Aorta (tissue), 5 donors: ENCODE results near the gene NXPH1. TPM values are rescaled to one million over a fixed set of nuclear protein-coding genes. Genes with fewer than 3 reads are reported as not detected.

Experiments
- ATAC-seq: fragments of 200-7000 bp; cut with Tn5 transposase; one replicate; pipeline ENCODE4 v1.9.1; 2022; ENCODE audit warnings: moderate library complexity; ENCODE audit not compliant: low FRiP score
- DNase-seq, 2 donors: peaks; one replicate each; pipeline ENCODE4 v3.0.0-alpha.2; 2020
- H3K27ac ChIP-seq, 2 donors: one replicate each; pipeline ENCODE4 v1.5.1; 2013; ENCODE audit warnings: low read length in 2 of 2, mild to moderate bottlenecking in 2 of 2, moderate library complexity in 2 of 2, control low read depth in 1 of 2, inconsistent platforms in 1 of 2, low read depth in 1 of 2
- H3K27me3 ChIP-seq, 2 donors: one replicate each; pipeline ENCODE4 v1.6.1; 2013; ENCODE audit warnings: control low read depth in 1 of 2, low read length in 1 of 2, mild to moderate bottlenecking in 1 of 2, moderate library complexity in 1 of 2; ENCODE audit not compliant: insufficient read depth in 2 of 2, control insufficient read depth in 1 of 2
- H3K36me3 ChIP-seq, 2 donors: one replicate each; pipeline ENCODE4 v1.6.1; 2013; ENCODE audit warnings: control low read depth in 1 of 2, low read length in 1 of 2, mild to moderate bottlenecking in 1 of 2; ENCODE audit not compliant: insufficient read depth in 2 of 2, control insufficient read depth in 1 of 2
- H3K4me1 ChIP-seq, 2 donors: one replicate each; pipeline ENCODE4 v1.6.1; 2013; ENCODE audit warnings: low read length in 2 of 2, control low read depth in 1 of 2, mild to moderate bottlenecking in 1 of 2, moderate library complexity in 1 of 2; ENCODE audit not compliant: insufficient read depth in 2 of 2, control insufficient read depth in 1 of 2
- H3K4me3 ChIP-seq, 2 donors: one replicate each; pipeline ENCODE4 v1.5.1; 2013; ENCODE audit warnings: low read length in 2 of 2, control low read depth in 1 of 2, mild to moderate bottlenecking in 1 of 2
- H3K9me3 ChIP-seq: one replicate; pipeline ENCODE4 v1.6.1; 2013; ENCODE audit warnings: mild to moderate bottlenecking, low read length; ENCODE audit not compliant: control insufficient read depth
- WGBS, 2 donors: extraction: QIAGEN DNeasy Blood & Tissue Kit; methylation state at CpG; one replicate each; pipeline ENCODE4 v1.1.7; 2013; 5-methylcytosine and 5-hydroxymethylcytosine counted together
- intact Hi-C, 2 donors: fragments of 100-400 bp; cut with DNase I; formaldehyde crosslinking; loops; one replicate each; pipeline versions ENCODE4 v1.14.2 to v1.15.0; 2022
- polyA plus RNA-seq, 2 donors: library from polyadenylated mRNA; stranded (reverse); fragments of 200-250 nt; gene quantifications; one replicate each; pipeline ENCODE4 v1.2.3, GENCODE V29; 2013
- total RNA-seq, 2 donors: library from RNA; stranded (reverse); fragmentation: NEBNext Ultra II Directional; extraction: Animal tissue kit (Norgen Biotek cat#: 25700); gene quantifications; one replicate each; pipeline ENCODE4 v1.2.1, GENCODE V29; 2021
- donor health status: healthy with polysubstance abuse.
- donor health status: Bipolar disorder and iron deficiency.
- donor health status: DM: no; HTN: no; CAD: no.
- donor health status: DM: no; HTN: no; CAD: no.
- donor health status: DM: yes; HTN: yes; CAD: no.

NXPH1 gene
- total and polyA plus RNA-seq, 4 donors = not detected

DNA sequence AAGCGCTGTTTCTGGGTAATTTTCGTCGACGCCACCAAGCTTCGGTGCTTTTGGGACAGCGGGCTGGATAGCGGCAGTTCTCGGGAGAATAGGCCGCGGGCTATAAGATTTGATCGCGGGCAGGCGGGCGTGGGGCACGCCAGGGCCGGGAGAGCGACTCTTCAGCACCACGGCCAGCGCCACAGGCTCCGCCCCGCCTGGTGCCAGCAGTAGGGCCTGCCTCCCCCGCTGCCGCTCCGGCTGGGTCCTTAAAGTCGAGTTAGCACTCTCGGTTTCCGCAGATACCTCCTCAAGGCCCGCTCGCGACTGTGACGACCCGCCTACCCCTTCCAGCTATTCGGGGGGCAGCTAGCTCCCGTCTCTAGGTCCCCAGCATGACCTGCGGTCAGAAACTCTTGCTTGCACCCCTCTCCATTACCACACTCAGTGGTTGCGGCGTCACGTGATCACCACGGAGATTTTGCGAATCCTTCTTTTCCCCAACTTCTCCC, 9.4 kb downstream of the NXPH1 start:
- H3K4me1 ChIP-seq = no peaks in the 10 kb centered on the region
- peak in 1 of 2 donors; percentile 61 for DNase-seq
- intact Hi-C loops = no loop called here
- 2 to 3% methylated on average over 32 to 40 of the region's 40 CpGs for WGBS, 2 donors
- peaks cover 3% of the 10 kb centered on the region for H3K9me3 ChIP-seq
- H3K27me3 ChIP-seq = peaks cover 0 to 7% of the 10 kb centered on the region in 2 donors
- H3K27ac ChIP-seq = no peak overlapping the region
- H3K36me3 ChIP-seq = no peaks in the 10 kb centered on the region
- no peak overlapping the region for H3K4me3 ChIP-seq
- ATAC-seq = peak; percentile 81

DNA sequence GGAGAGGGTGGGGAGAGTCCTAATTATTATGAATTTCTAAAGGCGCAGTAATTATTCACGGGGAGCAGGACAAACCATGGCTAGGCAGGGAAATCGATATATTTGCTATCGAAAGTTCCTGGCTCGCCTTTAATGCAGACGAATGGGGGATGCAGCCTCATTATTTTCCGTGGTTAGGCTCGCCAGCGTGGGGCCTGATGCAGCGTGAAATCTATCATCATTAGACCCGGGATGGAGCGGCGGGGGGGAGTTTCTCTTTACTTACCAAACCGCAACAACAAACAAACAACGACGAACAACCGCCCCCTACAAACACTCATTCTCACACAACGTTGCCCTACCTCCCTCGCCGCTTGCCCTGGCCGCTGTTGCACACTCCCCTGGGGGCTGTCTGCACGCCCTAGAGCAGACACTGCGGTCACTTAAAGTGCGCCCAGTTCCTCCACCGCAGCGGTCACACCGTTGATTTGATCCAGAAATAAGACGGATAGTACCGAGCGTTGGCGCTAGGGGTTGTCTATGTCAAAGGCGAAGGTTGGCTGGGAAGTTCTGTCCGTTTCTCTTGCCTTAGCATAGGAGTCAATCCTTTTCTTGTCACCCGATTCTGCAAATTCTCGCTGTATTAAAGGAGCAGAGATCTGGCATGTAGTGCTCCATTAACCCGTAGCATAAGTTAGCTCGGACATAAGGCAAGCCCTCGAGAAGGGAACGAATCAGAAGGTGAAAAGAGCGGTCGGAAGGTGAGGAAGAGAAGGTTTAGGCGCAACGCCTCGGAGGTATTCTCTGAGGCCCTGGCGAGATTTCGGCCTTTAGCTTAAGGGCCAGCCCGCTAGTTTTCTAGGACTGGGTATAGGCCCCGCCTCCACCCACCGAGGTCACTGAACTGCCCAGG, 10.4 kb downstream of the NXPH1 start:
- Histone ChIP-seq H3K4me3 (no peak overlapping the region), H3K4me1 (no peaks in the 10 kb centered on the region), H3K36me3 (no peaks in the 10 kb centered on the region), H3K9me3 (peaks cover 3% of the 10 kb centered on the region), H3K27me3 (peaks cover 0 to 7% of the 10 kb centered on the region in 2 donors), H3K27ac (no peak overlapping the region)
- intact Hi-C loops = no loop called here
- no peak for ATAC-seq
- WGBS, 2 donors = 2 to 3% methylated on average over 49 of the region's 49 CpGs
- no peak for DNase-seq

DNA sequence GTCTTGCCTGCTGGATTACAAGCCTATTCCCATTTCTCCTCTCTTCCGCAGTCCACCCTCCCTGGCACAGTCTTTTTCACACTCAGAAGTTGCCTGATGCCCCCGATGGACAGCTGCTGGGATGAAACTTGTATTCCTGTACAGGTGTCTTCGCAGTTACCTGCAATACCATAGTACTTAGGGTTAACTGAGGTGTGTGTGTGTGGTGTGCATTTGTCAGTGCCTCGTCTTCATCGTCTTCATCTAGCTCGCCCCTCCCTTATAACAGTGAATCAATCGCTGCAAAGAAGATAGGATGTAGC, 11.0 kb downstream of the NXPH1 start:
- ATAC-seq (no peak), DNase-seq (no peak)
- no peaks in the 10 kb centered on the region for H3K36me3 ChIP-seq
- WGBS, 2 donors = 28 to 33% methylated on average over 7 of the region's 7 CpGs
- peaks cover 0 to 7% of the 10 kb centered on the region in 2 donors for H3K27me3 ChIP-seq
- intact Hi-C loops = no loop called here
- no peaks in the 10 kb centered on the region for H3K4me1 ChIP-seq
- no peak overlapping the region for H3K27ac ChIP-seq
- peaks cover 3% of the 10 kb centered on the region for H3K9me3 ChIP-seq
- H3K4me3 ChIP-seq = no peak overlapping the region

DNA sequence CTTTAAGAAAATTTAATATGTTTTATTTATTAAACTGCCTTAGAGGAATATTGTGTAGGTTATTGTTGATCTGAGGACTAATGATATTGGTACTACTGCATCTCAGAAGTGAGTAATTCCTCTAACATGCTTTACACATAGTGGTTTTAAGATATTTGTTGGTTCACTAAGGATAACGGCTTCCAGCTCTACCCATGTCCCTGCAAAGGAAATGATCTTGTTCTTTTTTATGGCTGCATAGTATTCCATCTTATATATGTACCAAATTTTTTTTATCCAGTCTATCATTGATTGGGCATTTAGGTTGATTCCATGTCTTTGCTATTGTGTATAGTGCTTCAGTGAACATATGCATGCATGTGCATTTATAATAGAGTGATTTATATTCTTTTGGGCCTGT, 20.1 kb downstream of the NXPH1 start:
- intact Hi-C loops = no loop called here
- Histone ChIP-seq H3K4me3 (no peak overlapping the region), H3K36me3 (no peaks in the 10 kb centered on the region), H3K9me3 (no peaks in the 10 kb centered on the region), H3K27me3 (no peaks in the 10 kb centered on the region), H3K4me1 (no peaks in the 10 kb centered on the region), H3K27ac (no peak overlapping the region)
- no peak for DNase-seq
- WGBS, 2 donors = 65 to 69% methylated on average over 1 of the region's 1 CpG
- no peak for ATAC-seq

DNA sequence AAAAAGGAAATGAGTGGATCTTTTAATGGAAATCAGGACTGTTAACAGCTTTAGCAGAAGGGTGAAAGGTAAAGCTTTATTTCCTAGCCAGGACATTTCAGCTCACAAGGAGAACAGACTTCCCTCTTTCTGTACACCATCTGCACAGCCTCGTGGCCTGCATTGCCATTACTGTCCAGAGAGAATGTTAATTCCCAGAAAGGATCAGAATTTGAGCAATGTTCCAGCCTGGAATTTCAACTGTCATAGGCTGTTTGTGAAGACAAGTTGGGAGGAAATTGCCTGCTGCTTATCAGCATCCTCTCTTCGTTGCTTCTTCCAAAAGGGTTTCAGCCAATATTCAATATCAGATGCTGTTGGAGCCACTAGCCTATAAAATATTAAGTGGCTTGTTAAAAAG, 22.0 kb downstream of the NXPH1 start:
- Histone ChIP-seq H3K27me3 (no peaks in the 10 kb centered on the region), H3K4me3 (no peak overlapping the region), H3K9me3 (no peaks in the 10 kb centered on the region), H3K27ac (no peak overlapping the region), H3K4me1 (no peaks in the 10 kb centered on the region), H3K36me3 (no peaks in the 10 kb centered on the region)
- no peak for DNase-seq
- intact Hi-C loops = no loop called here
- ATAC-seq = no peak
- WGBS, 2 donors = 39 to 48% methylated on average over 2 of the region's 2 CpGs

DNA sequence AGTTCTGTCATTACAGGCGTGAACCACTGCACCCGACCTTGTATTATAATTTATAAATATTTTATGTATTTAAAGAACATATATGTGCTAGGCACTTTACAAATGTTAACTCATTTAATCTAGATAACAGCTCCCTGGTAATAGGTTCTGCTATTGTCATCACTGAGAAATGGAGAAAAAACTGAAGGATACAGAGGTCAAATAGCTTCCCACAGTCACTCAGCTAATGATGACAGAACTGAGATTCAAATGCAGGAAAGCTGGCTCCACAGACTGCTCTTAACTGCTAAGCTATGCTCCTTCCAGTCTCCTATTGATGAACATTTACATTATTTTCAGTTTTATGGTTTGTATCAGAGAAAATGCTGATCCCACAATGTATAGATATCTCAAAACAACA, 28.9 kb downstream of the NXPH1 start:
- H3K36me3 ChIP-seq = no peaks in the 10 kb centered on the region
- H3K9me3 ChIP-seq = no peaks in the 10 kb centered on the region
- H3K4me1 ChIP-seq = no peaks in the 10 kb centered on the region
- no peak overlapping the region for H3K4me3 ChIP-seq
- no peak for ATAC-seq
- no peak overlapping the region for H3K27ac ChIP-seq
- H3K27me3 ChIP-seq = no peaks in the 10 kb centered on the region
- 84% methylated on average over 2 of the region's 2 CpGs for WGBS, 2 donors
- intact Hi-C loops = no loop called here
- no peak for DNase-seq

DNA sequence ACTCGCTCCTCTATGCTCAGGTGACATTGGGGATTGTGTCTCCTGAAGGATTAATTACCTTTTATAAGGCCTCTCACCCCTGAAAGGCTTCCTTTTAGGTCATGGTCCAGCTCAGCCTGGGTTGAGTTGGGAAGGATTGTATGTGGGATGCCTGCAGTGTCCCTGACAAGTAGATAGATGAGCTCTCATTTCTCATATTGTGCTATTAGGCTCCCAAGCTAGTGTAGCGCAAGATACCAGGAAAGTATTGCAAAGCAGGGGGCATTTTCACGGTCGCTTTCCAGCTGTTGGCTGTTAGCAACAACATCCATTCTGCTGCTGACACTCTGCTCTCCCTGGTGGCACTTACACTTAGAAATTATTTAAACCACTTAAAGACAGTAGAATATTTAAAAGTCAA, 31.9 kb downstream of the NXPH1 start:
- 30 to 45% methylated on average over 4 of the region's 4 CpGs for WGBS, 2 donors
- Histone ChIP-seq H3K9me3 (no peaks in the 10 kb centered on the region), H3K27ac (no peak overlapping the region), H3K4me3 (no peak overlapping the region), H3K27me3 (no peaks in the 10 kb centered on the region), H3K36me3 (no peaks in the 10 kb centered on the region), H3K4me1 (no peaks in the 10 kb centered on the region)
- intact Hi-C loops = no loop called here
- ATAC-seq (no peak), DNase-seq (no peak)

DNA sequence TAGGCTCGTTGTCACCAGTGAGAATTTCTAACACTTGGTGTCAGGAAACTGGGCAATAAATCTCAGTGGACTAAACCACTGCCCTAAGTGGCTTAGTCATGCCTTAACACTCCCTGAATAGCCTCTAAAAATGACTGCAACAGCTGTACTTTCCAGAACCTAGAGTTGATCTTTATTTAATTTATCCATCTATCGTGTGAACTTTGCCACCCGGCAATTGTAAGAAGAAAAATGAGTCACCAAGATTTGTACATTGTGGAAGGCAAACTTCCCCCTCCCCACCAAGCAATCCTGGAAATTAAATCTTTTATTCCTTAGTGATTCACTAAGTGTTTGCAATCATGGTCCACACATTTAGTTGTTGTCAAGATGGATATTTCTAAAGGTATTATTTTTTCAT, 47.1 kb downstream of the NXPH1 start:
- no peak for ATAC-seq
- Histone ChIP-seq H3K4me1 (no peaks in the 10 kb centered on the region), H3K9me3 (no peaks in the 10 kb centered on the region), H3K27ac (no peak overlapping the region), H3K27me3 (no peaks in the 10 kb centered on the region), H3K36me3 (no peaks in the 10 kb centered on the region), H3K4me3 (no peak overlapping the region)
- DNase-seq = no peak
- WGBS, 2 donors = 40 to 54% methylated on average over 3 of the region's 3 CpGs
- intact Hi-C loops = no loop called here

DNA sequence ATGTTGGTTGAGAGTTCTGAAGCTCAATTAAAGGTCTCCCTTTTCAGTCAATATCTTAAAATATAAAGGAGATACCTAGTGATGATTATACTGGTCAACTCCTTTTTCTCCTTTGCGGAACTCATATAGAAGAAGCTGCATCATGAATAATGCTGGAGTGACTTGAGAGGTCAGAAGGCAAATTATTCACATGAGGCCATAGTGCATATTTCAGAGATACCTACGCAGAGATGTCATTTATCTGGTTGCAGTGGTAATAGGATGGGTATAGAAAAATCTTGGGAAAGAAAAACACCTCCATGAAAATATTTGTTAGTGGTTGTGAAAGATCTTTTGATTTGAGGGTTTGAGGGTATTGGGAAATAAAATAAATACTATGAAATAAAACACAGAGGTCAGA, 47.7 kb downstream of the NXPH1 start:
- DNase-seq (no peak), ATAC-seq (no peak)
- intact Hi-C loops = no loop called here
- 68 to 72% methylated on average over 2 of the region's 2 CpGs for WGBS, 2 donors
- Histone ChIP-seq H3K4me1 (no peaks in the 10 kb centered on the region), H3K27me3 (no peaks in the 10 kb centered on the region), H3K9me3 (no peaks in the 10 kb centered on the region), H3K36me3 (no peaks in the 10 kb centered on the region), H3K4me3 (no peak overlapping the region), H3K27ac (no peak overlapping the region)
